Astrocyte (in vitro differentiated cells and primary cell): Measurements from ENCODE around the gene MMP28.

Experiments used
- EZH2 ChIP-seq: IDR thresholded peaks from 2 replicates; pipeline ENCODE4 v1.6.1; 2012; ENCODE audit warnings: mild to moderate bottlenecking, low read length, inconsistent platforms; ENCODE audit not compliant: insufficient read depth
- TF ChIP-seq, protein P1 (sequence below): IDR thresholded peaks from 2 replicates; pipeline ENCODE4 v1.5.1; 2011; ENCODE audit warnings: low read depth, mild to moderate bottlenecking, inconsistent platforms, low read length, moderate library complexity; ENCODE audit not compliant: insufficient read depth

DNA sequence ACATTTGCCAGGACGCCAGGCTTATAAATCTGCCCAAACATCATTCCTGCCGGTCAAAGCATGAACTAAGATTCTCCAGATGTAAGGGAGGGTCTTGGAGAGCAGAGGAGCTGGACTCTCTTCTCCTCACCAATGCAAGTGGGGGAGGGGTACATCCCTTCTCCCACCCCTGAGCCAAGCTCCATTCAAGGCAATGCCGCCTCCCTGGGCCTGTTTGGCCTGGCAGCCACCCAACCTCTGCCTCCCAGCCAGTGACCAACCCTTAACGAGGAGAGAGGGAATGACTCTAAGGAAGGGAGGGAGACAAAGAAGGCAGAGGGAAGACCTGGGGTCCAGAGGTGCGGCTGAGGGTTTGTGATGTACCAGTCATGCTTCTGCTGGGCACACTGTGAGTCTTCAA is 20.9 kb downstream of the MMP28 start:
- TF ChIP-seq, protein P1, sequence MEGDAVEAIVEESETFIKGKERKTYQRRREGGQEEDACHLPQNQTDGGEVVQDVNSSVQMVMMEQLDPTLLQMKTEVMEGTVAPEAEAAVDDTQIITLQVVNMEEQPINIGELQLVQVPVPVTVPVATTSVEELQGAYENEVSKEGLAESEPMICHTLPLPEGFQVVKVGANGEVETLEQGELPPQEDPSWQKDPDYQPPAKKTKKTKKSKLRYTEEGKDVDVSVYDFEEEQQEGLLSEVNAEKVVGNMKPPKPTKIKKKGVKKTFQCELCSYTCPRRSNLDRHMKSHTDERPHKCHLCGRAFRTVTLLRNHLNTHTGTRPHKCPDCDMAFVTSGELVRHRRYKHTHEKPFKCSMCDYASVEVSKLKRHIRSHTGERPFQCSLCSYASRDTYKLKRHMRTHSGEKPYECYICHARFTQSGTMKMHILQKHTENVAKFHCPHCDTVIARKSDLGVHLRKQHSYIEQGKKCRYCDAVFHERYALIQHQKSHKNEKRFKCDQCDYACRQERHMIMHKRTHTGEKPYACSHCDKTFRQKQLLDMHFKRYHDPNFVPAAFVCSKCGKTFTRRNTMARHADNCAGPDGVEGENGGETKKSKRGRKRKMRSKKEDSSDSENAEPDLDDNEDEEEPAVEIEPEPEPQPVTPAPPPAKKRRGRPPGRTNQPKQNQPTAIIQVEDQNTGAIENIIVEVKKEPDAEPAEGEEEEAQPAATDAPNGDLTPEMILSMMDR, result no peak
- no peak for TF ChIP-seq EZH2
